Neural cell (in vitro differentiated cells): ENCODE results near the gene PDE10A.

Source experiments
- EP300 ChIP-seq: fragments of 450-650 bp; conservative IDR thresholded peaks from 2 replicates; pipeline ENCODE4 v1.6.1; 2014; ENCODE audit warnings: antibody characterized with exemption, mild to moderate bottlenecking, moderate library complexity; ENCODE audit not compliant: poor library complexity, severe bottlenecking
- POLR2AphosphoS5 ChIP-seq: IDR thresholded peaks from 2 replicates; pipeline ENCODE4 v1.6.1; 2012
- TAF1 ChIP-seq: IDR thresholded peaks from 2 replicates; pipeline ENCODE4 v1.6.1; 2012; ENCODE audit warnings: low read depth
- TF ChIP-seq, protein P1 (sequence below): fragments of 450-650 bp; IDR thresholded peaks from 2 replicates; pipeline ENCODE4 v1.5.1; 2014; ENCODE audit warnings: antibody characterized with exemption, mild to moderate bottlenecking, moderate library complexity; ENCODE audit not compliant: poor library complexity, severe bottlenecking
- TF ChIP-seq, protein P2 (sequence below): IDR thresholded peaks from 2 replicates; pipeline ENCODE4 v1.6.1; 2012; ENCODE audit warnings: borderline replicate concordance

DNA sequence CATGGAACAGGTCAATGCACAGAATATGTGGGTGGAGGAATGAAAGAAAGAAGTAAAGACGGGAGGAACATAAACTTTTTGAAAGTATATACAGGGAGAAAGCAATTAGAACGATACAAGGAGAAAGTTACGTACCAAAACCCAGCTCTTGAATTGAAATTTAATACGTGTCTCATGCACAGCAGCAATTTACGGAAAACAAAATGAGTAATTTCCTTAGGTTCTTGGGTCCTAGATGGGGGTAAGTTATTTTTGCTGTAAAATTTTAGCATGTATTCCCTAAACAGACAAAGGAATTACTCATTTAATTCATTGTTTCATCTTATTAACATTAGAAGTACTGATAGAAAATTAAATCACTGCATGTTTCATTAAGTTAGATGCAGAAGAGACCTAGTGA, 75.8 kb downstream of the PDE10A start:
- TF ChIP-seq TAF1 (no peak), EP300 (no peak), POLR2AphosphoS5 (no peak)
- TF ChIP-seq, protein P1, sequence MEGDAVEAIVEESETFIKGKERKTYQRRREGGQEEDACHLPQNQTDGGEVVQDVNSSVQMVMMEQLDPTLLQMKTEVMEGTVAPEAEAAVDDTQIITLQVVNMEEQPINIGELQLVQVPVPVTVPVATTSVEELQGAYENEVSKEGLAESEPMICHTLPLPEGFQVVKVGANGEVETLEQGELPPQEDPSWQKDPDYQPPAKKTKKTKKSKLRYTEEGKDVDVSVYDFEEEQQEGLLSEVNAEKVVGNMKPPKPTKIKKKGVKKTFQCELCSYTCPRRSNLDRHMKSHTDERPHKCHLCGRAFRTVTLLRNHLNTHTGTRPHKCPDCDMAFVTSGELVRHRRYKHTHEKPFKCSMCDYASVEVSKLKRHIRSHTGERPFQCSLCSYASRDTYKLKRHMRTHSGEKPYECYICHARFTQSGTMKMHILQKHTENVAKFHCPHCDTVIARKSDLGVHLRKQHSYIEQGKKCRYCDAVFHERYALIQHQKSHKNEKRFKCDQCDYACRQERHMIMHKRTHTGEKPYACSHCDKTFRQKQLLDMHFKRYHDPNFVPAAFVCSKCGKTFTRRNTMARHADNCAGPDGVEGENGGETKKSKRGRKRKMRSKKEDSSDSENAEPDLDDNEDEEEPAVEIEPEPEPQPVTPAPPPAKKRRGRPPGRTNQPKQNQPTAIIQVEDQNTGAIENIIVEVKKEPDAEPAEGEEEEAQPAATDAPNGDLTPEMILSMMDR, result no peak
- TF ChIP-seq, protein P2, sequence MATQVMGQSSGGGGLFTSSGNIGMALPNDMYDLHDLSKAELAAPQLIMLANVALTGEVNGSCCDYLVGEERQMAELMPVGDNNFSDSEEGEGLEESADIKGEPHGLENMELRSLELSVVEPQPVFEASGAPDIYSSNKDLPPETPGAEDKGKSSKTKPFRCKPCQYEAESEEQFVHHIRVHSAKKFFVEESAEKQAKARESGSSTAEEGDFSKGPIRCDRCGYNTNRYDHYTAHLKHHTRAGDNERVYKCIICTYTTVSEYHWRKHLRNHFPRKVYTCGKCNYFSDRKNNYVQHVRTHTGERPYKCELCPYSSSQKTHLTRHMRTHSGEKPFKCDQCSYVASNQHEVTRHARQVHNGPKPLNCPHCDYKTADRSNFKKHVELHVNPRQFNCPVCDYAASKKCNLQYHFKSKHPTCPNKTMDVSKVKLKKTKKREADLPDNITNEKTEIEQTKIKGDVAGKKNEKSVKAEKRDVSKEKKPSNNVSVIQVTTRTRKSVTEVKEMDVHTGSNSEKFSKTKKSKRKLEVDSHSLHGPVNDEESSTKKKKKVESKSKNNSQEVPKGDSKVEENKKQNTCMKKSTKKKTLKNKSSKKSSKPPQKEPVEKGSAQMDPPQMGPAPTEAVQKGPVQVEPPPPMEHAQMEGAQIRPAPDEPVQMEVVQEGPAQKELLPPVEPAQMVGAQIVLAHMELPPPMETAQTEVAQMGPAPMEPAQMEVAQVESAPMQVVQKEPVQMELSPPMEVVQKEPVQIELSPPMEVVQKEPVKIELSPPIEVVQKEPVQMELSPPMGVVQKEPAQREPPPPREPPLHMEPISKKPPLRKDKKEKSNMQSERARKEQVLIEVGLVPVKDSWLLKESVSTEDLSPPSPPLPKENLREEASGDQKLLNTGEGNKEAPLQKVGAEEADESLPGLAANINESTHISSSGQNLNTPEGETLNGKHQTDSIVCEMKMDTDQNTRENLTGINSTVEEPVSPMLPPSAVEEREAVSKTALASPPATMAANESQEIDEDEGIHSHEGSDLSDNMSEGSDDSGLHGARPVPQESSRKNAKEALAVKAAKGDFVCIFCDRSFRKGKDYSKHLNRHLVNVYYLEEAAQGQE, result no peak
